Natural killer cell (primary cell): ENCODE measurements around the gene SLC6A6. TPM values are rescaled to one million over a fixed set of nuclear protein-coding genes. Genes with fewer than 3 reads are reported as not detected.

Source experiments
- ATAC-seq, 3 donors: fragments of 150-1000 bp in 2 of 3; fragments of 200-7000 bp in 1 of 3; cut with Tn5 transposase; 1 replicate in 1 of 3; 2 replicates in 2 of 3; pipeline ENCODE4 v1.10.0; 2021; ENCODE audit warnings: mild to moderate bottlenecking in 2 of 3, moderate library complexity in 2 of 3
- DNase-seq, 2 donors: peaks; one replicate each; pipeline versions ENCODE4 v3.0.0 to v3.0.0-alpha.2; 2013 to 2021; ENCODE audit warnings: mixed read lengths in 1 of 2
- H3K27ac ChIP-seq: one replicate; pipeline ENCODE4 v1.5.1; 2013; ENCODE audit warnings: mild to moderate bottlenecking, low read length
- H3K27me3 ChIP-seq: one replicate; pipeline ENCODE4 v1.6.1; 2013; ENCODE audit warnings: low read length; ENCODE audit not compliant: control insufficient read depth, insufficient read depth
- H3K36me3 ChIP-seq: one replicate; pipeline ENCODE4 v1.6.1; 2013; ENCODE audit warnings: low read length; ENCODE audit not compliant: control insufficient read depth, insufficient read depth
- H3K4me1 ChIP-seq: one replicate; pipeline ENCODE4 v1.6.1; 2013; ENCODE audit warnings: low read length; ENCODE audit not compliant: control insufficient read depth, insufficient read depth
- H3K4me3 ChIP-seq: one replicate; pipeline ENCODE4 v1.5.1; 2013; ENCODE audit warnings: low read length
- H3K9me3 ChIP-seq: one replicate; pipeline ENCODE4 v1.6.1; 2013; ENCODE audit warnings: low read length; ENCODE audit not compliant: control insufficient read depth, insufficient read depth
- H3K27ac Mint-ChIP-seq, 2 donors: one replicate each; pipeline ENCODE4 v1.8.0; 2022; ENCODE audit warnings: mild to moderate bottlenecking in 2 of 2, mixed read lengths in 2 of 2, moderate library complexity in 1 of 2
- H3K27me3 Mint-ChIP-seq, 2 donors: one replicate each; pipeline ENCODE4 v1.8.0; 2022; ENCODE audit warnings: low read depth in 2 of 2, mixed read lengths in 2 of 2
- H3K36me3 Mint-ChIP-seq: one replicate; pipeline ENCODE4 v1.8.0; 2022; ENCODE audit warnings: mixed read lengths
- H3K4me1 Mint-ChIP-seq, 2 donors: one replicate each; pipeline ENCODE4 v1.8.0; 2022; ENCODE audit warnings: mixed read lengths in 2 of 2
- H3K4me3 Mint-ChIP-seq: one replicate; pipeline ENCODE4 v1.8.0; 2022; ENCODE audit warnings: mild to moderate bottlenecking, moderate library complexity, mixed read lengths
- H3K9me3 Mint-ChIP-seq, 2 donors: one replicate each; pipeline ENCODE4 v1.8.0; 2022; ENCODE audit warnings: mixed read lengths in 2 of 2
- WGBS: methylation state at CpG from one replicate; pipeline ENCODE4 v1.1.7; 2013; ENCODE audit warnings: missing lambda C conversion rate; ENCODE audit not compliant: insufficient coverage; 5-methylcytosine and 5-hydroxymethylcytosine counted together
- intact Hi-C: fragments of 100-400 bp; cut with micrococcal nuclease; formaldehyde crosslinking; loops from one replicate; pipeline ENCODE4 v1.14.2; 2022
- total RNA-seq, 4 donors: library from RNA; stranded (reverse); fragments of 120-200 nt in 1 of 4; gene quantifications; one replicate each; pipeline versions ENCODE4 v1.2.3 to v1.2.4, GENCODE V29; 2013 to 2022
- TF ChIP-seq, protein P1 (sequence below): fragments of 200-600 bp; IDR thresholded peaks from one replicate; pipeline ENCODE4 v1.8.0; 2022; ENCODE audit warnings: antibody characterized with exemption

SLC6A6 gene
- total RNA-seq, 3 donors from 2014 or later (not counting 1 experiment from before 2014, with no cell fraction given), result 43.7 to 55.4 (median 50.1) TPM

GRCh38 chr3:14508966-14509795 lies 106.8 kb downstream of the SLC6A6 start:
- Mint-ChIP-seq H3K4me3 (no peak overlapping the region), H3K27ac (no peak overlapping the region), H3K27me3 (peaks cover 5 to 8% of the 10 kb centered on the region in 2 donors), H3K9me3 (no peaks in the 10 kb centered on the region), H3K36me3 (no peaks in the 10 kb centered on the region), H3K4me1 (peaks cover 0 to 13% of the 10 kb centered on the region in 2 donors)
- Histone ChIP-seq H3K9me3 (no peaks in the 10 kb centered on the region), H3K4me3 (no peak overlapping the region), H3K27ac (no peak overlapping the region), H3K36me3 (no peaks in the 10 kb centered on the region), H3K27me3 (no peaks in the 10 kb centered on the region), H3K4me1 (peaks cover 3% of the 10 kb centered on the region)
- intact Hi-C loops, result loop anchor here (1.0 kb wide), 1 partner anchor 412 kb away; no protein-coding TSS in a partner anchor
- ATAC-seq (peak; percentile 40 to 81 (median 66)), DNase-seq (peak; percentile 63 to 73)
- 29% methylated on average over 22 of the region's 22 CpGs for WGBS
- TF ChIP-seq, protein P1, sequence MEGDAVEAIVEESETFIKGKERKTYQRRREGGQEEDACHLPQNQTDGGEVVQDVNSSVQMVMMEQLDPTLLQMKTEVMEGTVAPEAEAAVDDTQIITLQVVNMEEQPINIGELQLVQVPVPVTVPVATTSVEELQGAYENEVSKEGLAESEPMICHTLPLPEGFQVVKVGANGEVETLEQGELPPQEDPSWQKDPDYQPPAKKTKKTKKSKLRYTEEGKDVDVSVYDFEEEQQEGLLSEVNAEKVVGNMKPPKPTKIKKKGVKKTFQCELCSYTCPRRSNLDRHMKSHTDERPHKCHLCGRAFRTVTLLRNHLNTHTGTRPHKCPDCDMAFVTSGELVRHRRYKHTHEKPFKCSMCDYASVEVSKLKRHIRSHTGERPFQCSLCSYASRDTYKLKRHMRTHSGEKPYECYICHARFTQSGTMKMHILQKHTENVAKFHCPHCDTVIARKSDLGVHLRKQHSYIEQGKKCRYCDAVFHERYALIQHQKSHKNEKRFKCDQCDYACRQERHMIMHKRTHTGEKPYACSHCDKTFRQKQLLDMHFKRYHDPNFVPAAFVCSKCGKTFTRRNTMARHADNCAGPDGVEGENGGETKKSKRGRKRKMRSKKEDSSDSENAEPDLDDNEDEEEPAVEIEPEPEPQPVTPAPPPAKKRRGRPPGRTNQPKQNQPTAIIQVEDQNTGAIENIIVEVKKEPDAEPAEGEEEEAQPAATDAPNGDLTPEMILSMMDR, result peak; percentile 91

GRCh38 chr3:14509796-14510100 lies 107.3 kb downstream of the SLC6A6 start:
- ATAC-seq (no peak), DNase-seq (no peak)
- Histone ChIP-seq H3K9me3 (no peaks in the 10 kb centered on the region), H3K27ac (no peak overlapping the region), H3K36me3 (no peaks in the 10 kb centered on the region), H3K4me1 (peaks cover 3% of the 10 kb centered on the region), H3K4me3 (no peak overlapping the region), H3K27me3 (no peaks in the 10 kb centered on the region)
- no peaks in the 10 kb centered on the region for H3K36me3 Mint-ChIP-seq
- peaks cover 3 to 7% of the 10 kb centered on the region in 2 donors for H3K27me3 Mint-ChIP-seq
- H3K4me3 Mint-ChIP-seq, result no peak overlapping the region
- intact Hi-C loops, result loop anchor here (1.0 kb wide), 1 partner anchor 412 kb away; no protein-coding TSS in a partner anchor
- TF ChIP-seq, protein P1, result no peak
- no peaks in the 10 kb centered on the region for H3K9me3 Mint-ChIP-seq
- no peak overlapping the region for H3K27ac Mint-ChIP-seq
- WGBS, result 78% methylated on average over 10 of the region's 10 CpGs
- H3K4me1 Mint-ChIP-seq, result peaks cover 0 to 13% of the 10 kb centered on the region in 2 donors

- Mint-ChIP-seq H3K27me3 (peaks cover 0 to 5% of the 10 kb centered on the region in 2 donors), H3K4me3 (no peak overlapping the region), H3K4me1 (peaks cover 0 to 13% of the 10 kb centered on the region in 2 donors), H3K27ac (no peak overlapping the region), H3K36me3 (no peaks in the 10 kb centered on the region), H3K9me3 (no peaks in the 10 kb centered on the region)
- Histone ChIP-seq H3K9me3 (no peaks in the 10 kb centered on the region), H3K4me1 (peaks cover 3% of the 10 kb centered on the region), H3K27ac (no peak overlapping the region), H3K4me3 (no peak overlapping the region), H3K36me3 (no peaks in the 10 kb centered on the region), H3K27me3 (no peaks in the 10 kb centered on the region)
- intact Hi-C loops, result no loop called here
- TF ChIP-seq, protein P1, result no peak
- DNase-seq, result no peak
- WGBS, result 86% methylated on average over 23 of the region's 23 CpGs
- ATAC-seq, result no peak
Observed at GRCh38 chr3:14510838-14511622, 108.6 kb downstream of the SLC6A6 start.
